H9 (cell line): ENCODE measurements around the gene STX8. TPM values are rescaled to one million over a fixed set of nuclear protein-coding genes. Genes with fewer than 3 reads are reported as not detected.

Experiments
- DNase-seq: peaks from one replicate; pipeline ENCODE4 v3.0.0-alpha.2; 2017
- H2AFZ ChIP-seq: one replicate; pipeline ENCODE4 v1.6.1; 2013; ENCODE audit warnings: mild to moderate bottlenecking, low read length, control low read depth, moderate library complexity
- H2AK5ac ChIP-seq: 2 replicates; pipeline ENCODE4 v1.6.1; 2013; ENCODE audit warnings: low read length, control low read depth, mixed read lengths; ENCODE audit not compliant: insufficient read length
- H2BK120ac ChIP-seq: one replicate; pipeline ENCODE4 v1.6.1; 2013; ENCODE audit warnings: low read depth, mild to moderate bottlenecking, low read length, control low read depth, inconsistent platforms; ENCODE audit not compliant: poor library complexity, severe bottlenecking
- H2BK12ac ChIP-seq: 2 replicates; pipeline ENCODE4 v1.6.1; 2013; ENCODE audit warnings: low read length, control low read depth, mixed read lengths, low read depth; ENCODE audit not compliant: insufficient read length
- H2BK15ac ChIP-seq: 2 replicates; pipeline ENCODE4 v1.6.1; 2013; ENCODE audit warnings: low read depth, low read length, control low read depth
- H2BK20ac ChIP-seq: one replicate; pipeline ENCODE4 v1.6.1; 2013; ENCODE audit warnings: low read depth, mild to moderate bottlenecking, low read length, control low read depth, inconsistent platforms; ENCODE audit not compliant: poor library complexity, severe bottlenecking
- H2BK5ac ChIP-seq: 2 replicates; pipeline ENCODE4 v1.6.1; 2013; ENCODE audit warnings: low read length, control low read depth, mixed read lengths; ENCODE audit not compliant: insufficient read length
- H3K14ac ChIP-seq: 2 replicates; pipeline ENCODE4 v1.6.1; 2013; ENCODE audit warnings: low read length, control low read depth; ENCODE audit not compliant: insufficient read depth
- H3K18ac ChIP-seq: 2 replicates; pipeline ENCODE4 v1.6.1; 2013; ENCODE audit warnings: low read depth, mild to moderate bottlenecking, mixed read lengths, low read length, control low read depth; ENCODE audit not compliant: insufficient read length
- H3K23ac ChIP-seq: 2 replicates; pipeline ENCODE4 v1.6.1; 2013; ENCODE audit warnings: low read length, control low read depth, mixed read lengths, low read depth; ENCODE audit not compliant: insufficient read length
- H3K23me2 ChIP-seq: 2 replicates; pipeline ENCODE4 v1.6.1; 2013; ENCODE audit warnings: low read depth, mild to moderate bottlenecking, mixed read lengths, low read length, control low read depth; ENCODE audit not compliant: insufficient read length, poor library complexity, severe bottlenecking
- H3K27ac ChIP-seq: 2 replicates; pipeline ENCODE4 v1.5.1; 2013; ENCODE audit warnings: low read length, control low read depth, mixed read lengths, low read depth; ENCODE audit not compliant: insufficient read length
- H3K27me3 ChIP-seq: 2 replicates; pipeline ENCODE4 v1.6.1; 2013; ENCODE audit warnings: low read length, control low read depth, inconsistent platforms; ENCODE audit not compliant: insufficient read depth
- H3K4ac ChIP-seq: 2 replicates; pipeline ENCODE4 v1.6.1; 2013; ENCODE audit warnings: low read depth, mild to moderate bottlenecking, control low read depth, inconsistent platforms, low read length, moderate library complexity
- H3K4me1 ChIP-seq: 2 replicates; pipeline ENCODE4 v1.6.1; 2013; ENCODE audit warnings: low read length, control low read depth, inconsistent platforms; ENCODE audit not compliant: insufficient read depth
- H3K4me2 ChIP-seq: 2 replicates; pipeline ENCODE4 v1.6.1; 2013; ENCODE audit warnings: low read length, control low read depth, mixed read lengths; ENCODE audit not compliant: insufficient read length, insufficient read depth
- H3K56ac ChIP-seq: 2 replicates; pipeline ENCODE4 v1.6.1; 2013; ENCODE audit warnings: low read depth, mild to moderate bottlenecking, mixed read lengths, low read length, control low read depth; ENCODE audit not compliant: insufficient read length
- H3K79me1 ChIP-seq: 2 replicates; pipeline ENCODE4 v1.6.1; 2013; ENCODE audit warnings: low read depth, mild to moderate bottlenecking, moderate library complexity, low read length, control low read depth, inconsistent platforms; ENCODE audit not compliant: insufficient read depth, poor library complexity, severe bottlenecking
- H3K79me2 ChIP-seq: 2 replicates; pipeline ENCODE4 v1.6.1; 2013; ENCODE audit warnings: low read length, control low read depth, inconsistent platforms; ENCODE audit not compliant: insufficient read depth
- H3K9ac ChIP-seq: 2 replicates; pipeline ENCODE4 v1.6.1; 2013; ENCODE audit warnings: low read length, control low read depth, mixed read lengths; ENCODE audit not compliant: insufficient read length; ENCODE audit errors: extremely low read depth
- H3K9me3 ChIP-seq: one replicate; pipeline ENCODE4 v1.6.1; 2013; ENCODE audit warnings: low read depth, low read length, inconsistent platforms; ENCODE audit not compliant: control insufficient read depth
- H3T11ph ChIP-seq: one replicate; pipeline ENCODE4 v1.6.1; 2013; ENCODE audit warnings: mild to moderate bottlenecking, low read length, control low read depth, inconsistent platforms
- H4K20me1 ChIP-seq: one replicate; pipeline ENCODE4 v1.6.1; 2013; ENCODE audit not compliant: control insufficient read depth, insufficient read length, insufficient read depth
- H4K5ac ChIP-seq: 2 replicates; pipeline ENCODE4 v1.6.1; 2013; ENCODE audit warnings: low read depth, mild to moderate bottlenecking, mixed read lengths, low read length, control low read depth; ENCODE audit not compliant: insufficient read length
- H4K8ac ChIP-seq: replicated peaks from 2 replicates; pipeline ENCODE4 v1.6.1; 2013; ENCODE audit warnings: low read length, control low read depth, mixed read lengths, low read depth; ENCODE audit not compliant: insufficient read length
- H4K91ac ChIP-seq: 2 replicates; pipeline ENCODE4 v1.6.1; 2013; ENCODE audit warnings: low read depth, mild to moderate bottlenecking, moderate library complexity, mixed read lengths, low read length, control low read depth; ENCODE audit not compliant: insufficient read length
- H3K27ac Mint-ChIP-seq, 3 experiments: 2 replicates in 2 of 3; 3 replicates in 1 of 3; pipeline ENCODE4 v1.8.0; 2020 to 2021; ENCODE audit warnings: mixed read lengths in 3 of 3, mild to moderate bottlenecking in 1 of 3, moderate library complexity in 1 of 3
- H3K27me3 Mint-ChIP-seq: 2 replicates; pipeline ENCODE4 v1.8.0; 2021; ENCODE audit warnings: low read depth, mild to moderate bottlenecking, moderate library complexity, mixed read lengths
- H3K36me3 Mint-ChIP-seq, 3 experiments: 2 replicates in 2 of 3; 3 replicates in 1 of 3; pipeline ENCODE4 v1.8.0; 2020 to 2021; ENCODE audit warnings: low read depth in 3 of 3, mixed read lengths in 3 of 3; ENCODE audit not compliant: insufficient read depth in 1 of 3
- H3K4me1 Mint-ChIP-seq, 2 experiments: 2 replicates each; pipeline ENCODE4 v1.8.0; 2020; ENCODE audit warnings: mixed read lengths in 2 of 2
- H3K4me3 Mint-ChIP-seq, 2 experiments: 2 replicates in 1 of 2; 3 replicates in 1 of 2; pipeline ENCODE4 v1.8.0; 2020 to 2021; ENCODE audit warnings: mild to moderate bottlenecking in 2 of 2, mixed read lengths in 2 of 2, moderate library complexity in 1 of 2
- H3K9me3 Mint-ChIP-seq, 2 experiments: 2 replicates in 1 of 2; 3 replicates in 1 of 2; pipeline ENCODE4 v1.8.0; 2020; ENCODE audit warnings: mild to moderate bottlenecking in 2 of 2, mixed read lengths in 2 of 2, moderate library complexity in 1 of 2
- WGBS: extraction: QIAGEN DNeasy Blood & Tissue Kit; methylation state at CpG from one replicate; pipeline ENCODE4 v1.1.7; 2013; ENCODE audit warnings: missing lambda C conversion rate, low lambda C conversion rate, mixed read lengths; ENCODE audit not compliant: insufficient read length; ENCODE audit errors: extremely low coverage; 5-methylcytosine and 5-hydroxymethylcytosine counted together
- total RNA-seq: library from RNA; stranded (reverse); gene quantifications from 2 replicates; pipeline ENCODE4 v1.2.1, GENCODE V29; 2021
- TF ChIP-seq, protein P1 (sequence below): fragments of 200-600 bp; sonication (generic); conservative IDR thresholded peaks from 3 replicates; pipeline ENCODE4 v1.8.0; 2021; ENCODE audit warnings: antibody characterized with exemption, mild to moderate bottlenecking

STX8 gene
- total RNA-seq, 1 experiment from 2014 or later: 55.1 TPM

DNA sequence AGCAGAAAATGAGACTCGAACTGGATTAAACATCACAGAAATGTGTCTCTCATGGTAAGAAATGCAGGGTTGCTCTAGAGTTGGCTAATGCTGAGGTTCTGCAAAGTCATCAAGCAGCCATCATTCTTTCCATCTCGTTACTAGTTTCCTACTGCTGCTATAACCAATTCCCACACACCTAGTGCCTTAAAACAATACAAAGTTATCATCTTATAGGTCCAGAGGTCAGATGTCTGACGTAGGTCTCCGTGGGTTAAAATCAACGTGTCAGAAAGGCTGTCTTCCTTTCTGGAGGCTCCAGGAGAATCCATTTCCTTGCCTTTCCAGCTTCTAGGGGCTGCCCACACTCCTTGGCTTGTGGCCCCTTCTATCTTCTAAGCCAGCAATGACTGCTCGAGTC lies 118.6 kb downstream of the STX8 start:
- WGBS: no CpG with 5 or more reads among the region's 6 CpGs
- Histone ChIP-seq H2BK15ac (no peak overlapping the region), H2BK20ac (no peak overlapping the region), H2BK5ac (no peak overlapping the region), H3K56ac (no peak overlapping the region), H4K91ac (no peak overlapping the region), H3T11ph (no peak overlapping the region), H3K79me1 (no peaks in the 10 kb centered on the region), H4K20me1 (no peaks in the 10 kb centered on the region), H2AK5ac (no peak overlapping the region), H3K9ac (no peak overlapping the region), H3K23me2 (no peaks in the 10 kb centered on the region), H2BK120ac (no peak overlapping the region), H3K4me2 (no peak overlapping the region), H3K27ac (no peak overlapping the region), H3K9me3 (no peaks in the 10 kb centered on the region), H3K4me1 (no peaks in the 10 kb centered on the region), H3K23ac (no peak overlapping the region), H4K5ac (no peak overlapping the region), H2BK12ac (no peak overlapping the region), H3K4ac (no peak overlapping the region), H3K27me3 (no peaks in the 10 kb centered on the region), H3K14ac (no peak overlapping the region), H2AFZ (no peak overlapping the region), H4K8ac (no peak overlapping the region), H3K18ac (no peak overlapping the region), H3K79me2 (no peaks in the 10 kb centered on the region)
- Mint-ChIP-seq H3K27ac (no peak overlapping the region), H3K9me3 (peaks cover 3 to 5% of the 10 kb centered on the region in 2 experiments), H3K36me3 (peaks cover 3 to 8% (median 5%) of the 10 kb centered on the region in 3 experiments; a peak in 4 of 7 replicates), H3K4me1 (no peaks in the 10 kb centered on the region), H3K4me3 (no peak overlapping the region), H3K27me3 (no peaks in the 10 kb centered on the region)
- TF ChIP-seq, protein P1, sequence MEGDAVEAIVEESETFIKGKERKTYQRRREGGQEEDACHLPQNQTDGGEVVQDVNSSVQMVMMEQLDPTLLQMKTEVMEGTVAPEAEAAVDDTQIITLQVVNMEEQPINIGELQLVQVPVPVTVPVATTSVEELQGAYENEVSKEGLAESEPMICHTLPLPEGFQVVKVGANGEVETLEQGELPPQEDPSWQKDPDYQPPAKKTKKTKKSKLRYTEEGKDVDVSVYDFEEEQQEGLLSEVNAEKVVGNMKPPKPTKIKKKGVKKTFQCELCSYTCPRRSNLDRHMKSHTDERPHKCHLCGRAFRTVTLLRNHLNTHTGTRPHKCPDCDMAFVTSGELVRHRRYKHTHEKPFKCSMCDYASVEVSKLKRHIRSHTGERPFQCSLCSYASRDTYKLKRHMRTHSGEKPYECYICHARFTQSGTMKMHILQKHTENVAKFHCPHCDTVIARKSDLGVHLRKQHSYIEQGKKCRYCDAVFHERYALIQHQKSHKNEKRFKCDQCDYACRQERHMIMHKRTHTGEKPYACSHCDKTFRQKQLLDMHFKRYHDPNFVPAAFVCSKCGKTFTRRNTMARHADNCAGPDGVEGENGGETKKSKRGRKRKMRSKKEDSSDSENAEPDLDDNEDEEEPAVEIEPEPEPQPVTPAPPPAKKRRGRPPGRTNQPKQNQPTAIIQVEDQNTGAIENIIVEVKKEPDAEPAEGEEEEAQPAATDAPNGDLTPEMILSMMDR: no peak
- DNase-seq: no peak
